HG03045 (cell line): Measurements from ENCODE around the gene POLD2.

Experiments
- ATAC-seq: cut with Tn5 transposase; IDR thresholded peaks from one replicate; pipeline ENCODE4 v1.9.1; 2021; ENCODE audit warnings: mild to moderate bottlenecking, moderate library complexity; ENCODE audit not compliant: unreplicated experiment

The POLD2 gene

DNA sequence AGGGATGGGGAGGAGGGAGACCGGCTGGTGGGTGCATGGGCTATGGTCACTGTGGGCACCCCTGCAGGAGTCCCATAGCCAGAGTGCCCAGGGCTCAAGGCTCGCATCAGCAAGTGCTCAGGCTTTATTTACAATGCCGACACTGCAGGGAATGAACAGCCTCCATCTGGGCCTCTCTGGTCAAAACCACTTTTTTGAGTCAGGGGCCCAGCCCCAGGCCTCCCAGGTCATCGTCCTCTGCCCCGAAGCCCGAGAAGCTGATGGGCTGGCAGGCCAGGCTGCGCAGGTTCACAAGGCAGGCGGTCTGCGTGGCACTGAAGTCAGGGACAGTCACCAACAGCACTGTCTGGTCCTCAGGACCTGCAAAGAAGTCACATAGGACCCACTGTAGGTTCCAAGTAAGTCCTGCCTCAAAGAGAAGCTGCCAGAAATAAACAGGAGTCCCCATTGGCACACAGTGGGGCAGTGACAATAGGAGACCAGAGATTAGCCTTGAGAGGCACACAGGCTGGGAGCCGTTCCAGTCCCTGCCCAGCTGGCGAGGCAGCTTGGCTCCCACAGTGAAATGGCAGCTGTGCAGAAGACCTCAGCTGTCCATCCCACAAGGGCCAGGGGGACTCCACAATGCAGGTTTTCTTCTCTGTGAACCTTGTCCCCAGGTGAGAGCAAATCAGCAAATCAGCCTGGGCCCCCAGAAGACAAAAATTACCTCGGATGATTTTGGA is 8.6 kb downstream of the POLD2 start:
- ATAC-seq: no peak

DNA sequence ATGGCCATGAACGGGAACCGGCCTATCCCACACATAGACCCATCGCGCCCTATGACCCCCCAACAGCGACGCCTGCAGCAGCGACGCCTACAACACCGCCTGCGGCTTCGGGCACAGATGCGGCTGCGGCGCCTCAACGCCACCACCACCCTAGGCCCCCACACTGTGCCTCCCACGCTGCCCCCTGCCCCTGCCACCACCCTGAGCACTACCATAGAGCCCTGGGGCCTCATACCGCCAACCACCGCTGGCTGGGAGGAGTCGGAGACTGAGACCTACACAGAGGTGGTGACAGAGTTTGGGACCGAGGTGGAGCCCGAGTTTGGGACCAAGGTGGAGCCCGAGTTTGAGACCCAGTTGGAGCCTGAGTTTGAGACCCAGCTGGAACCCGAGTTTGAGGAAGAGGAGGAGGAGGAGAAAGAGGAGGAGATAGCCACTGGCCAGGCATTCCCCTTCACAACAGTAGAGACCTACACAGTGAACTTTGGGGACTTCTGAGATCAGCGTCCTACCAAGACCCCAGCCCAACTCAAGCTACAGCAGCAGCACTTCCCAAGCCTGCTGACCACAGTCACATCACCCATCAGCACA is 9.5 kb downstream of the POLD2 start:
- ATAC-seq: no peak

GRCh38 chr7:44112997-44113763 is 10.2 kb downstream of the POLD2 start:
- no peak for ATAC-seq

- ATAC-seq: no peak
Measured at GRCh38 chr7:44112231-44112996, 10.9 kb downstream of the POLD2 start.

DNA sequence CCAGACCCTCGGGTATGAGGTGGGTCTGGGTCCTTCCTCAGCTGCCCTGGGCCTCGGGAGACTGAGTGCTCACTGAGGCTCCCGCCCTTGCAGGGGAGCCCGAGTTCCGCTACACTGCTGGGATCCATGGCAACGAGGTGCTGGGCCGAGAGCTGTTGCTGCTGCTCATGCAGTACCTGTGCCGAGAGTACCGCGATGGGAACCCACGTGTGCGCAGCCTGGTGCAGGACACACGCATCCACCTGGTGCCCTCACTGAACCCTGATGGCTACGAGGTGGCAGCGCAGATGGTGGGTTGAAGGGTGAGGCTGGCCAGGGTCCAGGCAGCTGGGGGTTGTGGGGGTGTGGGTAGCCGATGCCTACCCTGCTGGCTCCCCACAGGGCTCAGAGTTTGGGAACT is 11.6 kb downstream of the POLD2 start:
- ATAC-seq: no peak

- no peak for ATAC-seq
Measured at GRCh38 chr7:44110719-44111635, 12.4 kb downstream of the POLD2 start.

DNA sequence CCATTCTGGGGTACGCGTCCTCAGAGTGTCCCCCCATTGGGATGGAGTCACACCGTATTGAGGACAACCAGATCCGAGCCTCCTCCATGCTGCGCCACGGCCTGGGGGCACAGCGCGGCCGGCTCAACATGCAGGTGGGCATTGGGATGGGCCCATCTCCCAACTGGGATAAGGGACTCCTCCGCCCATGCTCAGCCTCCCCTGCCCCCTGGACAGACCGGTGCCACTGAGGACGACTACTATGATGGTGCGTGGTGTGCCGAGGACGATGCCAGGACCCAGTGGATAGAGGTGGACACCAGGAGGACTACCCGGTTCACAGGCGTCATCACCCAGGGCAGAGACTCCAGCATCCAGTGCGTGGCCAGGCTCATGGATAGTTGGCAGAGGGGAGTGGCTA is 13.4 kb downstream of the POLD2 start:
- no peak for ATAC-seq

DNA sequence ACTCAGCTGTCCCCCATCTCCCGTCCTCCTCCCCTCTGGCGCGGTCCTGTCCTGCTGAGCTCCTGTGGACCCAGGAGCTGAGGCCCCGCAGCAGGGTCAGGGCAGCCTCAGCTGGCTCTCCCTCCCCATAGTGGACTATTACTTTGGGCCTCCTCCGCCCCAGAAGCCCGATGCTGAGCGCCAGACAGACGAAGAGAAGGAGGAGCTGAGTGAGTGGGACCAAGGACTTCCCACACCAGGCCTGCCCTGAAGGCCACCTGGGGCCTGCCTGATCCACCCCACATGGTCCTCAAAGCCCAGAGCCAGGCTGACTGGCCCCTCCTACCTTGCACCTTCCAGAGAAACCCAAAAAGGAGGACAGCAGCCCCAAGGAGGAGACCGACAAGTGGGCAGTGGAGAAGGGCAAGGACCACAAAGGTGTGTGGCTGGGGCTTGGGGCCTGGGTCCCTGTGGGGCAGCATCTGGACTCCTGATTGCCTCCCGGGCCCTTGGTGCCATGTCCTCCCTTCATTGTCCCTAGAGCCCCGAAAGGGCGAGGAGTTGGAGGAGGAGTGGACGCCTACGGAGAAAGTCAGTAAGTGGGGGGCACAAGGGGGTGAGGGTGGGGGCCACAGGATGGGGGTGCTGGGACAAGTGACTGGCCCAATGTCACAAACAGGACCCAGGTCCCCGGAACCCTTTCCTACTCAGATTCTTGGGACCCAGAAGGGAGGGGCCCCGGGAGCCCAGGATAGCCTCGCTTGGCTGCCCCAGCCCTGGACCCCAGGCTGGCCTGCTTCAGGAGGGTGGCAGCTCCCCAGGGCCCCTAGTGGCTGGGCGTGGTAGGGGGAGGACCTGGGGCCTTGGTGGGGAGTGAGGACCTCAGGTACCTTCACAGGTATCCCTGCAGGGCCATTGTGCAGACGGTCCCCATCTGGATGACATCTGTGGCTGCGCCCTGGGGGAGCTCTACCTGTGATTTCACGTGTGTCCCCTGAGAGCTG is 14.3 kb downstream of the POLD2 start:
- no peak for ATAC-seq

DNA sequence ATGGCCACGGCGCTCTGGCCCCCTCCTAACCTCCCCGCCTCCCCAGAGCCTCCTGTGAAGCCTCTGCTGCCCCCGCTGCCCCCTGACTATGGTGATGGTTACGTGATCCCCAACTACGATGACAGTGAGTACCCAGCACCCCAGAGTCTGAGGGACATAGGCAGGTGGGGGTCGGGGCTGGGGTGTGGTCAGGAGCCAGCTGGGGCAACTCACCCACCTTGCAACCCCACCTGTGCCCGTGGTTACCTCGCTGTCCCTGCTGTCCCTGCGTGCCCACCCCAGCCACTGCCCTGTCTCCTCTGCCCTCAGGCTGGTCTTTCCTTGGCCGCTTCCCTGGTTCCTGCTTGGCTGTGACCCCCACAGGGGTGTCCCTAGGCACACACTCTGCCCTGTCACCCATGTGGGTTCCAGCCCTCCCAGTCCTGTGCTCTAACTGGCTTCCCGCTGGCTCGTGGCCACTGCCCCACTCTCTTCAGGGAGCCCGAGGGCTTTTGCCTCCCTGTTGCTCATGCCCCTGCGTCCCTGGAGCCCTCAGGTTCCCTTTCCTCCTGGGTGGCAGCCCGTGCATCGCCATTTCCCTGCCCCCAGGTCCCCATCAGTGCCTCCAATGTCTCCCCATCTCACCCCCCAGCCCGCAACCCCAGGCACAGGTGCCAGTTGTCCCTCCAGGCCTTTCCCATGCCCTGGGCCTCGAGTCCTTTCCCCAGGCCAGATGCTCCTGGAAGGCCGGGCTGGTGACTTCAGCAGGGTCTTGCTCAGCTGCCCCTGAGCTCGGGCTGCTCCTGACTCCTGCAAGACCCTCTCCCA is 15.2 kb downstream of the POLD2 start:
- ATAC-seq: no peak

DNA sequence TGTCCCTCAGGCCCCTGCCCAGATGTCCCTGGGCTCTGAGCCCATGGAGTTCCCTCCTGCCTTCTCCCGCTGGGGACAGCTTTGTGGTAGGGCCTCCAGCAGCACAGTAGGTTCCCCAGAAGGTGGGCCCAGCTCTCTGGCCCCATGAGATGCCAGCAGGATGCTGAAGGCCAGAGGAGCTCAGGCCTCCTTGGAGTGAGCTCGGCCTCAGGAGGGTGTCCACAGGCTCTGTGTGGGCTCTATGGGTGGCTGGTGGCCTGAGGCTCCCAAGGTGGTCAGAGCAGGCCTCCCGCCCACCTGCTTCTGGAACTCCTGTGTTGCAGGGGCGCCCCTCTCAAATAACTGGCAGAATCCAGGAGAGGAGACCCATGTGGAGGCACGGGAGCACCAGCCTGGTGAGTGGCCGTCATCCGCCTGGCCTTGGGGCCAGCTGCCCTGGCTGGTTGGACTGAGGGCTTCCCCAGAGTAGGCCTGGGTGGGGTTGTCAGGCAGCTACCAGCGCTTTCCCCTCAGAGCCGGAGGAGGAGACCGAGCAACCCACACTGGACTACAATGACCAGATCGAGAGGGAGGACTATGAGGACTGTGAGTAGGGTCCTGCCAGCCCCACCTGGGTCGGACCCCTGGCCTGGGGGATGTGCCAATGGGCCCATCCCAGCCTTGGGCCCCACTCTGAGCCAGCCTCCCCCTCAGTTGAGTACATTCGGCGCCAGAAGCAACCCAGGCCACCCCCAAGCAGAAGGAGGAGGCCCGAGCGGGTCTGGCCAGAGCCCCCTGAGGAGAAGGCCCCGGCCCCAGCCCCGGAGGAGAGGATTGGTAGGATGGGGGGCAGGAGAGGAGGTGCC is 16.0 kb downstream of the POLD2 start:
- ATAC-seq: no peak

- ATAC-seq: no peak
Measured at GRCh38 chr7:44106311-44107065, 16.9 kb downstream of the POLD2 start.

DNA sequence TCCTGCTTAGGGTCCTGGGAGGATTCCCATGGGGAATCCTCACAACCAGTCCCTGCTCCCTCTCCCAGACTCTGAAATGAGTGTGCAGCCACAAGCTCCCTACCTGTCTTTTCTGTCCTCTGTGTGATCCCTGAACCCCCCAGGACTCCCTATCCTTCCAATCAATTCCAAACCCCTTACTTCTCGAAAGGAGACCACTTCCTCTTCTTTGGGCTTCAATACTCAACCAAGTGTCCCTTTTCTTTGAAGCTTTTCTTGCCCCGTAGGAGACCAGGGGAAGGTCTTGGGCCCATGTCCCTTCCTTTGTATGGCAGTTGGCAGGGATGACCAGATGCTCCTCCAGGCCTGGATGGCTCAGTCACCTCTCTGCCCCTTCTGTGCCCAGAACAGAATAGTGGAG is 17.5 kb downstream of the POLD2 start:
- ATAC-seq: no peak

GRCh38 chr7:44104860-44105771 is 18.2 kb downstream of the POLD2 start:
- ATAC-seq: no peak

DNA sequence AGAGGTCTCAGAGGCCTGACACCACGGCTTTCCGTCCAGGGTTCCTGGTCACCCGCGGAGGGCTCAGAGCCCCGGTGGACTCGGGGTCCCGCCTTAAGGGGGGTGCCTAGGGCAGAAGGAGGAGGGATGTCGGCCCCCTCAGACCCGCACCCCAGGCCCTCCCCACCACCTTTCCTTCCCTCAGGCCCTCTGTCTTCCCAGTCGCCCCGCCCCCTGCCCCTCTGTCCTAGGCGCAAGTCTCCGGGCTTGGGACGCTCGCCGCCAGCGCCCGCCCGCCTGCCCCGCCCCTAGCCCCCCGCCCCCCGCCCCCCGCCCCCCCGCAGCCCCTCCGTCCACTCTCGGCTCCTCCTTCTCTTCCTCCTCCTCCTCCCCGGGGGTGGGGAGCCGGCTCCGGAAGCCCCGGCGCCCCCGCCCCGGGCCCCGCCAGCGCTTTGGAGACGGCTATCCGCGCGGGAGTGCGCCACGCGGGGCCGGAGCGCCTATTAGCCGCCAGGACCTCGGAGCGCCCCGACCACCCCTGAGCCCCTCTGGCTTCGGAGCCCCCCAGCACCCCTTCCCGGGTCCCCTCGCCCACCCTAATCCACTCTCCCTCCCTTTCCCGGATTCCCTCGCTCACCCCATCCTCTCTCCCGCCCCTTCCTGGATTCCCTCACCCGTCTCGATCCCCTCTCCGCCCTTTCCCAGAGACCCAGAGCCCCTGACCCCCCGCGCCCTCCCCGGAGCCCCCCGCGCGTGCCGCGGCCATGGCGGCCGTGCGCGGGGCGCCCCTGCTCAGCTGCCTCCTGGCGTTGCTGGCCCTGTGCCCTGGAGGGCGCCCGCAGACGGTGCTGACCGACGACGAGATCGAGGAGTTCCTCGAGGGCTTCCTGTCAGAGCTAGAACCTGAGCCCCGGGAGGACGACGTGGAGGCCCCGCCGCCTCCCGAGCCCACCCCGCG is 19.2 kb downstream of the POLD2 start, which contains the start of gene AEBP1:
Gene AEBP1, plus strand, starts transcription at position 423 of the 937 bp plus-strand sequence. Its CDS starts 321 bp downstream, at position 744.
- ATAC-seq: no peak
